Peyer's patch (tissue), 4 donors: Measurements from ENCODE around the gene RPL6.

Source experiments
- POLR2A ChIP-seq, 2 donors: fragments of 450-650 bp; IDR thresholded peaks; one replicate each; pipeline ENCODE4 v1.5.1; 2017; ENCODE audit warnings: antibody characterized with exemption in 2 of 2, mild to moderate bottlenecking in 2 of 2, moderate library complexity in 2 of 2
- TF ChIP-seq, protein P1 (sequence below), 6 experiments: fragments of 450-650 bp in 4 of 6; fragments of 200-600 bp in 2 of 6; sonication (generic) in 1 of 6; IDR thresholded peaks; one replicate each; pipeline ENCODE4 v1.5.1; 2017 to 2019; ENCODE audit warnings: antibody characterized with exemption in 6 of 6, mild to moderate bottlenecking in 3 of 6, moderate library complexity in 1 of 6

DNA sequence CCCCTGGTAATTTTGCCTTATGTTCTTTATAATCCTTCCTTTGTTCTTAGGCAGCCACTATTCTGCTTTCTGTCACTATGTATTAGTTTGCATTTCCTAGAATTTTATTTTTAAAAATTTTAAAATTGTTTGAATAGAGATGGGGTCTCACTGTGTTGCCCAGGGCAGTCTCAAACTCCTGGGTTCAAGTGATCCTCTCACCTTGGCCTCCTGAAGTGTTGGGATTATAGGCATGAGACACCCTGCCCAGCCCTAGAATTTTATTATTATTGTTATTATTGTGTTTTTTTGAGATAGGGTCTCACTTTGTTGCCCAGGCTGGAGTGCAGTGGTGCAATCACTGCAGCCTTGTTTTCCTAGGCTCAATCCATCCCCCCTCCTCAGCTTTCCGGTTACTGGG, 12.0 kb upstream of the RPL6 start:
- TF ChIP-seq, protein P1, sequence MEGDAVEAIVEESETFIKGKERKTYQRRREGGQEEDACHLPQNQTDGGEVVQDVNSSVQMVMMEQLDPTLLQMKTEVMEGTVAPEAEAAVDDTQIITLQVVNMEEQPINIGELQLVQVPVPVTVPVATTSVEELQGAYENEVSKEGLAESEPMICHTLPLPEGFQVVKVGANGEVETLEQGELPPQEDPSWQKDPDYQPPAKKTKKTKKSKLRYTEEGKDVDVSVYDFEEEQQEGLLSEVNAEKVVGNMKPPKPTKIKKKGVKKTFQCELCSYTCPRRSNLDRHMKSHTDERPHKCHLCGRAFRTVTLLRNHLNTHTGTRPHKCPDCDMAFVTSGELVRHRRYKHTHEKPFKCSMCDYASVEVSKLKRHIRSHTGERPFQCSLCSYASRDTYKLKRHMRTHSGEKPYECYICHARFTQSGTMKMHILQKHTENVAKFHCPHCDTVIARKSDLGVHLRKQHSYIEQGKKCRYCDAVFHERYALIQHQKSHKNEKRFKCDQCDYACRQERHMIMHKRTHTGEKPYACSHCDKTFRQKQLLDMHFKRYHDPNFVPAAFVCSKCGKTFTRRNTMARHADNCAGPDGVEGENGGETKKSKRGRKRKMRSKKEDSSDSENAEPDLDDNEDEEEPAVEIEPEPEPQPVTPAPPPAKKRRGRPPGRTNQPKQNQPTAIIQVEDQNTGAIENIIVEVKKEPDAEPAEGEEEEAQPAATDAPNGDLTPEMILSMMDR (IDR thresholded peaks at IDR 0.05) = no peak
- TF ChIP-seq POLR2A (IDR thresholded peaks at IDR 0.05) = no peak
